Fibroblast of villous mesenchyme (primary cell): ENCODE results near the gene GLP1R. TPM values are rescaled to one million over a fixed set of nuclear protein-coding genes. Genes with fewer than 3 reads are reported as not detected.

ENCODE experiments used
- DNase-seq: peaks from one replicate; pipeline ENCODE4 v3.0.0-alpha.2; 2010; ENCODE audit warnings: low read depth
- H3K4me3 ChIP-seq: 2 replicates; pipeline ENCODE4 v1.5.1; 2011; ENCODE audit warnings: low read depth, mild to moderate bottlenecking, low read length
- total RNA-seq: library from RNA; depleted of rRNA; stranded (reverse); fragments of >200 nt; gene quantifications from 2 replicates; pipeline ENCODE4 v1.2.3, GENCODE V29; 2012
- TF ChIP-seq, protein P1 (sequence below): IDR thresholded peaks from 2 replicates; pipeline ENCODE4 v1.5.1; 2012; ENCODE audit warnings: low read depth, mild to moderate bottlenecking, low read length; ENCODE audit not compliant: insufficient read depth

Gene GLP1R
- total RNA-seq, 1 donor = not detected

DNA sequence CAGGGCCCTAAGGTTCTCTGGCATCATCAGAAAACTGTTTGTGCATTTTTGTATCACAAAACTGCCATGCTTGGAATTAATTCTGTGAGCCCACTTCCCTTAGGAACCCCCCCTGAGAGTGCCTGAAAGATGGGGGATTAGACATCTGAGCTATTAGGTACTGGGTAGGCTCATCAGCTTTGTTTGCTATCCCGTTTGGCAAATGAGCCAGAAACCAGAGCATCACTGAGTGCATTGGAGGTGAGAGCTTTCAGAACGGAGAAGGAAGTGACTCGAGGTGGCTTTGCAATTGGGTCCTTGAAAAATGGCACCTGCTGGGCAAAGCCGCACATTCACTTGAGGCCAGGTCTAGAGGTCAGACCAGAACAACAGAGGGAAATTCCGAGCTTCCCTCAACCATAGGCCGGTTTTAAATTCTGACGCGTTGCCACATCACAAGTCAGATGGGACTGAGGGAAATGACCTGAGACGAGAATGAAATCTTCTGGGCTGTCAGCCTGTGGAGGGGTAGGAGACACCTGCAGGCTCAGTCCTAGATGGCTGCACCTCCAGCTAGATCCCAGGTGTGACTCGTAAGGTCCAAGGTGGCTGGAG is 8.4 kb upstream of the GLP1R start:
- no peak overlapping the region for H3K4me3 ChIP-seq
- TF ChIP-seq, protein P1, sequence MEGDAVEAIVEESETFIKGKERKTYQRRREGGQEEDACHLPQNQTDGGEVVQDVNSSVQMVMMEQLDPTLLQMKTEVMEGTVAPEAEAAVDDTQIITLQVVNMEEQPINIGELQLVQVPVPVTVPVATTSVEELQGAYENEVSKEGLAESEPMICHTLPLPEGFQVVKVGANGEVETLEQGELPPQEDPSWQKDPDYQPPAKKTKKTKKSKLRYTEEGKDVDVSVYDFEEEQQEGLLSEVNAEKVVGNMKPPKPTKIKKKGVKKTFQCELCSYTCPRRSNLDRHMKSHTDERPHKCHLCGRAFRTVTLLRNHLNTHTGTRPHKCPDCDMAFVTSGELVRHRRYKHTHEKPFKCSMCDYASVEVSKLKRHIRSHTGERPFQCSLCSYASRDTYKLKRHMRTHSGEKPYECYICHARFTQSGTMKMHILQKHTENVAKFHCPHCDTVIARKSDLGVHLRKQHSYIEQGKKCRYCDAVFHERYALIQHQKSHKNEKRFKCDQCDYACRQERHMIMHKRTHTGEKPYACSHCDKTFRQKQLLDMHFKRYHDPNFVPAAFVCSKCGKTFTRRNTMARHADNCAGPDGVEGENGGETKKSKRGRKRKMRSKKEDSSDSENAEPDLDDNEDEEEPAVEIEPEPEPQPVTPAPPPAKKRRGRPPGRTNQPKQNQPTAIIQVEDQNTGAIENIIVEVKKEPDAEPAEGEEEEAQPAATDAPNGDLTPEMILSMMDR = no peak
- DNase-seq = no peak

DNA sequence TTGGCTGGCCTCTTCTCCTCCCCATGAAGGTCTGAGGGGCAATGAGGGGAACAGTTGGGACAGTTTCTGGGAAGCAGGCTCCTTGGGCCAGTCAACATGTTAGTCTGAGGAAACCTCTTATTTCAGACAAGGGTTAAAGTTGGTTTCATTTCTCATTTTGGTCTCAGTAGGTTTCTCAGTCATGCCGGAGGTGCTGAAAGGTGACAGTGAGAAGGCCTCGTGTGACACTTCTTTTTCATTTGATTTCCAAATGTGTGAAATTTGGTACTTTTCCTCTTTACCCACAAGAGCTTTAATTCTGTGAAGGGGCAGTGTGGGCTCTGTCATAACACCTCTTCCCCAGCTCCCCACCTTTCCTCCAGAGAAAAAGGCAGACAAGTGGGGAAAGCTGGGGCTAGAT is 7.5 kb upstream of the GLP1R start:
- TF ChIP-seq, protein P1 = no peak
- DNase-seq = no peak
- H3K4me3 ChIP-seq = no peak overlapping the region

DNA sequence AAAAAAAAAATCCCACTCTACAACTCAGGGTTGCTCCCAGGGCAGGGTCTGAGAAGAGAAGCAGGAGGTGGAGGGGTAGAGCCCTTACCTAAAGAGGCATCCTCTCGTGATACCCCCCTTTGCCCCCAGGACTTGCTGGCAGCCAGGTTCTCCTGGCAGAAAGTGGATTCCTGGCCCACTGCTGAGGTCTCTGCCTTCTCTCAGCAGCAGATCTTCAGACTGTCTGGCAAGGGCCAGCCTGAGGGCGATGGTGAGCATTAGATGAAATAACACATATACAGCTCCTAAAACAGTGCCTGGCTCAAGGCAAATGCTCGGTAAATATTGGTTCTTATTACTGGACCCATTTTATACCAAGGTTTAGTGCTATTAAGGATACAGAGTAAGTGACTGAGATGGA is 4.8 kb upstream of the GLP1R start:
- H3K4me3 ChIP-seq = no peak overlapping the region
- TF ChIP-seq, protein P1 = no peak
- DNase-seq = no peak

GRCh38 chr6:39044181-39044580 is 4.4 kb upstream of the GLP1R start:
- no peak for DNase-seq
- no peak overlapping the region for H3K4me3 ChIP-seq
- TF ChIP-seq, protein P1 = no peak

GRCh38 chr6:39047434-39048327 is 900 bp upstream of the GLP1R start:
- TF ChIP-seq, protein P1 = no peak
- no peak overlapping the region for H3K4me3 ChIP-seq
- no peak for DNase-seq

- H3K4me3 ChIP-seq = no peak overlapping the region
- TF ChIP-seq, protein P1 = no peak
- no peak for DNase-seq
Observed at GRCh38 chr6:39049575-39050283, 1.1 kb downstream of the GLP1R start.
